Activated CD8-positive, alpha-beta T cell treated with anti-CD3 and anti-CD28 coated beads, Interleukin-2, amount 10 ng/mL, durations not matched to agents 7 days and 5 days (primary cell): ENCODE results near the gene TEX50. TPM values are rescaled to one million over a fixed set of nuclear protein-coding genes. Genes with fewer than 3 reads are reported as not detected.
"Not testable (repeated sequence)": the region's sequence is repeated elsewhere in the genome, so short reads cannot be mapped to it uniquely, and the experiment has no call there.

ENCODE experiments used
- ATAC-seq: fragments of 150-1000 bp; cut with Tn5 transposase; one replicate; pipeline ENCODE4 v1.10.0; 2021; ENCODE audit warnings: moderate library complexity
- CTCF ChIA-PET: fragments of 350-600 bp; sonication (Branson Sonifier 250); formaldehyde crosslinking; loops from one replicate; lab custom pipeline; 2021; ENCODE audit warnings: antibody characterized with exemption; lab: Charles Lee
- POLR2A ChIA-PET: fragments of 350-600 bp; sonication (Branson Sonifier 250); formaldehyde crosslinking; loops from one replicate; lab custom pipeline; 2021; ENCODE audit warnings: antibody characterized with exemption; lab: Charles Lee
- DNase-seq: peaks from one replicate; pipeline ENCODE4 v3.0.0-alpha.2; 2020
- H3K27ac Mint-ChIP-seq: one replicate; pipeline ENCODE4 v1.8.0; 2021; ENCODE audit warnings: mild to moderate bottlenecking, mixed read lengths
- H3K27me3 Mint-ChIP-seq: one replicate; pipeline ENCODE4 v1.8.0; 2021; ENCODE audit warnings: low read depth, mixed read lengths
- H3K36me3 Mint-ChIP-seq: one replicate; pipeline ENCODE4 v1.8.0; 2021; ENCODE audit warnings: low read depth, mixed read lengths
- H3K4me1 Mint-ChIP-seq: one replicate; pipeline ENCODE4 v1.8.0; 2021; ENCODE audit warnings: low read depth, mixed read lengths
- H3K4me3 Mint-ChIP-seq: one replicate; pipeline ENCODE4 v1.8.0; 2021; ENCODE audit warnings: mild to moderate bottlenecking, mixed read lengths
- H3K9me3 Mint-ChIP-seq: one replicate; pipeline ENCODE4 v1.8.0; 2022; ENCODE audit warnings: mixed read lengths; ENCODE audit not compliant: insufficient read depth
- total RNA-seq, 2 experiments: library from RNA; stranded (reverse); gene quantifications; one replicate each; pipeline ENCODE4 v1.2.3, GENCODE V29; 2021

Gene TEX50
- total RNA-seq, 2 experiments from 2014 or later = not detected

GRCh38 chr1:173637236-173638042 lies 2.3 kb downstream of the TEX50 start:
- H3K4me1 Mint-ChIP-seq, H3K4me3 Mint-ChIP-seq, H3K27ac Mint-ChIP-seq, H3K27me3 Mint-ChIP-seq, H3K36me3 Mint-ChIP-seq, ATAC-seq, DNase-seq, POLR2A ChIA-PET, CTCF ChIA-PET: not testable (repeated sequence)
- H3K9me3 Mint-ChIP-seq = peaks cover 10% of the 10 kb centered on the region

GRCh38 chr1:173638043-173639021 lies 3.2 kb downstream of the TEX50 start:
- CTCF ChIA-PET = no interaction called here
- no peak overlapping the region for H3K4me3 Mint-ChIP-seq
- peaks cover 2% of the 10 kb centered on the region for H3K36me3 Mint-ChIP-seq
- peaks cover 6% of the 10 kb centered on the region for H3K9me3 Mint-ChIP-seq
- DNase-seq (no peak), ATAC-seq (no peak)
- POLR2A ChIA-PET = no interaction called here
- no peaks in the 10 kb centered on the region for H3K4me1 Mint-ChIP-seq
- no peak overlapping the region for H3K27ac Mint-ChIP-seq
- no peaks in the 10 kb centered on the region for H3K27me3 Mint-ChIP-seq

- CTCF ChIA-PET = interaction anchor here (1.0 kb wide), 1 partner anchor 219 kb away, joined by 3 read pairs; no protein-coding TSS in a partner anchor
These were observed 4.0 kb downstream of the TEX50 start for GRCh38 chr1:173639102-173639501.

GRCh38 chr1:173642450-173643139 lies 7.5 kb downstream of the TEX50 start:
- H3K4me3 Mint-ChIP-seq, H3K27ac Mint-ChIP-seq, CTCF ChIA-PET, H3K9me3 Mint-ChIP-seq, H3K36me3 Mint-ChIP-seq, H3K4me1 Mint-ChIP-seq, POLR2A ChIA-PET, H3K27me3 Mint-ChIP-seq, ATAC-seq, DNase-seq: not testable (repeated sequence)

More at GRCh38 chr1:173639102-173639501, 4.0 kb downstream of the TEX50 start:
- Mint-ChIP-seq H3K9me3 (peaks cover 6% of the 10 kb centered on the region), H3K27me3 (no peaks in the 10 kb centered on the region), H3K27ac (no peak overlapping the region), H3K4me3 (no peak overlapping the region), H3K36me3 (peaks cover 2% of the 10 kb centered on the region), H3K4me1 (no peaks in the 10 kb centered on the region)
- no peak for ATAC-seq
- POLR2A ChIA-PET = no interaction called here
- DNase-seq = no peak

GRCh38 chr1:173646656-173647055 lies 11.5 kb downstream of the TEX50 start:
- ChIA-PET CTCF (no interaction called here), POLR2A (no interaction called here)
- H3K27me3 Mint-ChIP-seq = peaks cover 1% of the 10 kb centered on the region
- peaks cover 2% of the 10 kb centered on the region for H3K36me3 Mint-ChIP-seq
- no peaks in the 10 kb centered on the region for H3K9me3 Mint-ChIP-seq
- H3K27ac Mint-ChIP-seq = no peak overlapping the region
- DNase-seq (no peak), ATAC-seq (no peak)
- no peak overlapping the region for H3K4me3 Mint-ChIP-seq
- H3K4me1 Mint-ChIP-seq = no peaks in the 10 kb centered on the region

GRCh38 chr1:173648880-173649605 lies 13.9 kb downstream of the TEX50 start:
- CTCF ChIA-PET = no interaction called here
- POLR2A ChIA-PET = interaction anchor here (0.6 kb wide), 1 partner anchor 10 kb away, joined by 3 read pairs; no protein-coding TSS in a partner anchor
- H3K4me3 Mint-ChIP-seq = no peak overlapping the region

GRCh38 chr1:173660306-173660705 lies 25.2 kb downstream of the TEX50 start:
- ChIA-PET POLR2A (no interaction called here), CTCF (no interaction called here)
- Mint-ChIP-seq H3K4me3 (no peak overlapping the region), H3K27ac (no peak overlapping the region), H3K36me3 (no peaks in the 10 kb centered on the region), H3K4me1 (no peaks in the 10 kb centered on the region), H3K27me3 (no peaks in the 10 kb centered on the region), H3K9me3 (peaks cover 11% of the 10 kb centered on the region)
- no peak for DNase-seq
- ATAC-seq = no peak

More at GRCh38 chr1:173648880-173649605, 13.9 kb downstream of the TEX50 start:
- DNase-seq (no peak), ATAC-seq (no peak)
- H3K27ac Mint-ChIP-seq = no peak overlapping the region
- H3K36me3 Mint-ChIP-seq = no peaks in the 10 kb centered on the region
- peaks cover 10% of the 10 kb centered on the region for H3K27me3 Mint-ChIP-seq
- no peaks in the 10 kb centered on the region for H3K9me3 Mint-ChIP-seq
- no peaks in the 10 kb centered on the region for H3K4me1 Mint-ChIP-seq

- DNase-seq (no peak), ATAC-seq (no peak)
- ChIA-PET POLR2A (no interaction called here), CTCF (no interaction called here)
- H3K27ac Mint-ChIP-seq = no peak overlapping the region
- no peak overlapping the region for H3K4me3 Mint-ChIP-seq
- no peaks in the 10 kb centered on the region for H3K36me3 Mint-ChIP-seq
- no peaks in the 10 kb centered on the region for H3K27me3 Mint-ChIP-seq
- H3K9me3 Mint-ChIP-seq = peaks cover 2% of the 10 kb centered on the region
- H3K4me1 Mint-ChIP-seq = no peaks in the 10 kb centered on the region
These were observed 26.1 kb downstream of the TEX50 start for GRCh38 chr1:173661271-173661670.

GRCh38 chr1:173661763-173662162 lies 26.6 kb downstream of the TEX50 start:
- Mint-ChIP-seq H3K4me3 (no peak overlapping the region), H3K4me1 (no peaks in the 10 kb centered on the region), H3K36me3 (no peaks in the 10 kb centered on the region), H3K9me3 (no peaks in the 10 kb centered on the region), H3K27me3 (no peaks in the 10 kb centered on the region), H3K27ac (no peak overlapping the region)
- ChIA-PET POLR2A (no interaction called here), CTCF (no interaction called here)
- ATAC-seq (no peak), DNase-seq (no peak)

- Mint-ChIP-seq H3K36me3 (no peaks in the 10 kb centered on the region), H3K27ac (no peak overlapping the region), H3K4me3 (no peak overlapping the region), H3K4me1 (no peaks in the 10 kb centered on the region), H3K27me3 (peaks cover 6% of the 10 kb centered on the region), H3K9me3 (no peaks in the 10 kb centered on the region)
- ChIA-PET CTCF (no interaction called here), POLR2A (no interaction called here)
- no peak for ATAC-seq
- no peak for DNase-seq
These were observed 28.0 kb downstream of the TEX50 start for GRCh38 chr1:173663159-173663558.

- CTCF ChIA-PET = no interaction called here
- Mint-ChIP-seq H3K36me3 (no peaks in the 10 kb centered on the region), H3K9me3 (no peaks in the 10 kb centered on the region), H3K27me3 (peaks cover 23% of the 10 kb centered on the region), H3K27ac (no peak overlapping the region), H3K4me3 (no peak overlapping the region), H3K4me1 (peaks cover 19% of the 10 kb centered on the region)
- DNase-seq (no peak), ATAC-seq (no peak)
- POLR2A ChIA-PET = no interaction called here
These were observed 31.5 kb downstream of the TEX50 start for GRCh38 chr1:173666646-173667045.
